NCI-H82 (cell line): Measurements from ENCODE around the gene IFNW1.
A peak's percentile ranks its signal among the peaks of the same experiment; 100 is the strongest.

Source experiments
- DNase-seq: peaks from one replicate; lab custom pipeline; 2025; lab: John Stamatoyannopoulos, UW

IFNW1 gene

DNA sequence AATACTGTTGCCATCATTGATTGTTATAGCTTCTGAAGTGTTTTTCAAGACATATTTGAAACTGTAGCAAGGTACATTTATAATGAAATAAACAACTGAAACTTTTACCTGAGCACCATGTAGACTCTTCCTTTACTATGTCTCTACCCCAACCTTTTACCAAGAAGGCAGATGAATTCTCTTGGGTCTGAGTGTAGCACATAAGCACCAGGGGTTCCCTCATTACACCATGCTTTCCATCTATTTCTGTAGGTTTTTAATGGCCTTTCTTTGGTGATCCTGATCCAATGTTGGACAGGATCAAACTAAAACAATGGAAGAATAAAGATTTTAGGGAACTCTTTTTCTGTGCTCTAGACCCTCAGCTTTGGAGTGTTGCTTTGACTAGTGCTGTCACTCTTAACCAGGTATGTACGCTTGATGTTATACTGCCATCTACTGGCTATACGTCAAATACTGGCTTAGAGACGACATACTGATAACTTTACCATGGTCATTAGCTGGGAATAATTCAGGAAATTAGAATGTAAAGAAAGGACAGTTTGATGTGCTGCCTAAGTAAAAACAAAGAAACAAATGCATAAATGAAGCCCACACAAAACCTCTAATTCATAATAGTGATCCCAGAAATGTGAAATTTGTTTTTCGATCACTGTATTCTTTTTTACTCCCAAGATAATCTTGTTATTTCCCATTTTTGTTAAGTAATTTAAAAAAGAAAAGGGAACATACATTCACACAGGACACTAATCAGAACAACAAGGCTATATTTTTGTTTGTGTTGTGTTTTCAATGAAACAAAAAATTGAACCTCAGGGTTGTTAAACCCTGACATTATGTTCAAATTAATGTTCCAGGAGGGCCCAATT, 30.7 kb downstream of the IFNW1 start:
- DNase-seq, result peak; percentile 79

DNA sequence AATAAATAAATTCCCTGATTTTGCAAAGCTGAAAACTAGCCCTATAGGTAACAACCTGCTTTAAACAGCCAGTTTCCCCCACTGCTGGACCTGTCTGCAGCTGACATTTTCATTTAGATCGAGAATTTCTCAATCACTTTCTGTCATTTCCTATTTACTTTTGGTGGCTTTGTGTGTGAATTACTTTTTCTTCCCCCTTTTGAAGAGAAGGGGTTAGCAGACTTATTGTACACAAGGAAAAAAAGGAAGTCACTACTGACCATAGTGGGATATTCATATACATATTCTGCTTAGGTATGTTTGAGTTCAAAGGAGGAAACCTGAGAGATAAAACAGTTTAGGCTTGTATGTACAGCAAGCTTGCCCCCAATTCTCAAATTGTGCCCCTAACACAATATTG, 36.8 kb downstream of the IFNW1 start:
- no peak for DNase-seq

DNA sequence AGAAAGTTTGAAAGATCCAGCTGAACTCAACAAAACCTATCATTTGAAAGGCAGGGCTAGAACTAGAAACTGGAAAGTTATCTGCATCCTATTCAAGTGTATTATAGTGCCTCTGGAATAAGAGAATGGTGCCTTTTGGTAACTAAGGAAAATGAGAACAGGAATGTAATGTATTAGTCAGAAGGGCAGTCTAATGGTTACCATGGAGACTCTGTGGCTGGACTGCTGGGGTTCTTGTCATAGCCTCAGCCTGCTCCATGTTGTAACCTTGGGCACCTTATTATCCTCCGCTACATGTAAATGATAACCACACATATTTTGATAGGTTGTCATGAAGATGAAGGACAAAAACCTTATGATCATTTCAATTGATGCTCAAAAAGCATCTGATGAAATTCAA, 39.3 kb downstream of the IFNW1 start:
- no peak for DNase-seq

DNA sequence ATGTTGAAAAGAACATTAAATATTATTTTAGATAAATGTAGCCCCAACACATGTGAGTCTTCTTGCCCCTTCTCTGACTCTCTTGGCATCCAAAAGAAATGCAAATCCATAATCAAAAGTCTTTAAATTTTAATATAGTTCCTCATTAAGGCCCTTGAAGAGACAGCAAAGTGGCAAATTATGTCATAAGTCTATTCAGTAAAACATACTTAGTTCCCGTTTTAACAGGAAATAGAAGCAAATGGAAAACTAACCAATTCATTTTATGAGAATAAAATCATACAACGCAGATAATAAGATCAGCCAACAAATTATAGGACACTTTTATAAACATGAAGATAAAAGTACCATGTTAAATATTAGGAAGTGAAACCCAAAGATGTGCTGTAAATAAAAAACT, 43.8 kb downstream of the IFNW1 start:
- DNase-seq, result no peak

DNA sequence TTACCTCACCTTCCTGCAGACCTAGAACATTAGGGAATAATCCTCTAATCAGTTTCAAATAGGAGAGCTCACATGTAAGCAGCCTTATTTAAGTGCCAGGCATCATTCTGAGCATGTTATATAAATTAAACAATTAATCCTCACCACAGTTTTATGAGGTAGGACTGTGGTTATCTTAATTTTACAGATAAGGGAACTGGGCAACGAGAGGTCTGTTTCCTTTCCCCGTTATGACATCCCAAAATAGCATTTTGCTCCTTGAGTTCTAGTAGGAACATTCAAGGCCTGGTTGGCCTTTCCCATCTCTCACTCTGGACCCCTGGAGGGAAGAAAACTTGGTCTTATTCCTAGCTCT, 44.8 kb downstream of the IFNW1 start:
- no peak for DNase-seq

DNA sequence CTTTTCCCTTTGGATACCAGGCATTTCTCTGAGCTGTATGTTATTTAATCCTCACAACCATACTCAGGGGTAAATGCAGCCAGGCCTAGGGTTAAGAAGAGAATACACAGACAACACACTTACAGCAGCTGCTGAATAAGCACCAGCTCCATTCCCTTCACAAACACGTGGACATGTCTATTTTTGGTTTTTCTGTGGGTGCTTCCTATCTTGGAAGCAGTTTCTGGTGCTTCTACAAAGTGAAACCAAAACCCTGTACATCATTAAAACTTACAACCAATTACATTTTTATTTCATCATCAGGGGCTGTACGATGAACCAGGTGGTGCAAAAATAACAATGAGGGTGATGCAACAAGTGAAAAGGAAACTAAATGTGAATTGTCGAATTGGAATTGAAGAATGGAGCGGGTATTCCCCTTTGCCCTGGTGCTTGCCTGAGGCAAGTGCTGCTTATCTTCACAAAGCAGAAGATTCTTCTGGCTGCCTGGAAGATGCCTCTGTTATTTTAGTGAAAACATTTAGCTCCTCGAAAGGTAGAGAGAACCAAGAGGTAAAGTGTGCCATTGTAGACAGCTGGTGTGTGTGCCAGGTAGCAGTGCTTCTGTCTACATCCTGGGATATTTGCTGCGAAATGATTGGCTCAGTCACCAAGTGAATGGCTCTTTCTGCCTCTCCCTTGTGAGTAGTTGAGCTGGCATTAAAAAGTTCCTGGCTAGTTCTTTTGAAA, 45.3 kb downstream of the IFNW1 start:
- no peak for DNase-seq

DNA sequence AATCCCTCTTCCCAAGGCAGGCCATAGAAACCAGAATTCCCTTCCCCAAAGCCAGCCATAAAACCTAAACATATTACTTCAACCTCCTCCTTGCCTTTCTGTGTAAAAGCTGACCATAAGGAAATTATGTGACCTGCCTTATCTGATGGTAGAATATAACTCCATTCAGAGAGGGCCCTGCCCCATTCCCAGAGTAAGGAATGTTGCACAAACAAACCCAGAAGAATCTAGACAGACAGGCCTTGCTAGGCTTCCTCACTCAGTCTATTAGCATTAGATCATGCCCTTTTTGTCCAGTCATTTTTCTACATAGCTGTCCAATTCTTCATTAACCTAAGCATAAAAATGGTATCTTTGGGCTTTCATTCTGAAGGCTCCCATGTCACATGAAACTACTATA, 46.1 kb downstream of the IFNW1 start:
- no peak for DNase-seq
